ENCODE measurements around the gene ASTN1.

ASTN1 gene

GRCh38 chr1:176944606-176945005, 219.9 kb downstream of the ASTN1 start:
- Histone ChIP-seq H3K27ac (ENCODE audit: low read depth, low read length) (no peak overlapping the region), H3K4me3 (ENCODE audit: low read depth in 1 of 5, low read length in 5 of 5) (no peak overlapping the region), H3K4me1 (ENCODE audit: control insufficient read depth in 5 of 5, insufficient read depth in 5 of 5, low read length in 5 of 5) (no peaks in the 10 kb centered on the region), H3K9ac (ENCODE audit: low read length in 5 of 5) (no peak overlapping the region), H3K36me3 (ENCODE audit: control insufficient read depth in 5 of 5, insufficient read depth in 5 of 5, low read length in 5 of 5) (no peaks in the 10 kb centered on the region), H3K27me3 (ENCODE audit: control insufficient read depth in 5 of 5, insufficient read depth in 4 of 5, low read length in 5 of 5) (peaks cover 0 to 3% (median 0%) of the 10 kb centered on the region in 5 donors), H3K9me3 (ENCODE audit: control insufficient read depth in 5 of 5, low read length in 5 of 5) (no peaks in the 10 kb centered on the region)

GRCh38 chr1:176943783-176944182, 220.7 kb downstream of the ASTN1 start:
- no peak overlapping the region for H3K9ac ChIP-seq (ENCODE audit: low read length in 5 of 5)
- H3K4me3 ChIP-seq (ENCODE audit: low read depth in 1 of 5, low read length in 5 of 5), result no peak overlapping the region
- H3K27me3 ChIP-seq (ENCODE audit: control insufficient read depth in 5 of 5, insufficient read depth in 4 of 5, low read length in 5 of 5), result peaks cover 0 to 2% (median 0%) of the 10 kb centered on the region in 5 donors
- no peaks in the 10 kb centered on the region for H3K36me3 ChIP-seq (ENCODE audit: control insufficient read depth in 5 of 5, insufficient read depth in 5 of 5, low read length in 5 of 5)
- no peaks in the 10 kb centered on the region for H3K9me3 ChIP-seq (ENCODE audit: control insufficient read depth in 5 of 5, low read length in 5 of 5)
- no peaks in the 10 kb centered on the region for H3K4me1 ChIP-seq (ENCODE audit: control insufficient read depth in 5 of 5, insufficient read depth in 5 of 5, low read length in 5 of 5)
- no peak overlapping the region for H3K27ac ChIP-seq (ENCODE audit: low read depth, low read length)

GRCh38 chr1:176942346-176942745, 222.2 kb downstream of the ASTN1 start:
- Histone ChIP-seq H3K4me1 (ENCODE audit: control insufficient read depth in 5 of 5, insufficient read depth in 5 of 5, low read length in 5 of 5) (no peaks in the 10 kb centered on the region), H3K36me3 (ENCODE audit: control insufficient read depth in 5 of 5, insufficient read depth in 5 of 5, low read length in 5 of 5) (no peaks in the 10 kb centered on the region), H3K27me3 (ENCODE audit: control insufficient read depth in 5 of 5, insufficient read depth in 4 of 5, low read length in 5 of 5) (peaks cover 0 to 2% (median 0%) of the 10 kb centered on the region in 5 donors), H3K4me3 (ENCODE audit: low read depth in 1 of 5, low read length in 5 of 5) (no peak overlapping the region), H3K27ac (ENCODE audit: low read depth, low read length) (no peak overlapping the region), H3K9me3 (ENCODE audit: control insufficient read depth in 5 of 5, low read length in 5 of 5) (no peaks in the 10 kb centered on the region), H3K9ac (ENCODE audit: low read length in 5 of 5) (no peak overlapping the region)

GRCh38 chr1:176939993-176940392, 224.5 kb downstream of the ASTN1 start:
- Histone ChIP-seq H3K9me3 (ENCODE audit: control insufficient read depth in 5 of 5, low read length in 5 of 5) (no peaks in the 10 kb centered on the region), H3K9ac (ENCODE audit: low read length in 5 of 5) (no peak overlapping the region), H3K4me1 (ENCODE audit: control insufficient read depth in 5 of 5, insufficient read depth in 5 of 5, low read length in 5 of 5) (no peaks in the 10 kb centered on the region), H3K4me3 (ENCODE audit: low read depth in 1 of 5, low read length in 5 of 5) (no peak overlapping the region), H3K27me3 (ENCODE audit: control insufficient read depth in 5 of 5, insufficient read depth in 4 of 5, low read length in 5 of 5) (no peaks in the 10 kb centered on the region), H3K27ac (ENCODE audit: low read depth, low read length) (no peak overlapping the region), H3K36me3 (ENCODE audit: control insufficient read depth in 5 of 5, insufficient read depth in 5 of 5, low read length in 5 of 5) (no peaks in the 10 kb centered on the region)

GRCh38 chr1:176938375-176938774, 226.1 kb downstream of the ASTN1 start:
- no peak overlapping the region for H3K27ac ChIP-seq (ENCODE audit: low read depth, low read length)
- no peaks in the 10 kb centered on the region for H3K4me1 ChIP-seq (ENCODE audit: control insufficient read depth in 5 of 5, insufficient read depth in 5 of 5, low read length in 5 of 5)
- H3K9me3 ChIP-seq (ENCODE audit: control insufficient read depth in 5 of 5, low read length in 5 of 5), result no peaks in the 10 kb centered on the region
- H3K27me3 ChIP-seq (ENCODE audit: control insufficient read depth in 5 of 5, insufficient read depth in 4 of 5, low read length in 5 of 5), result no peaks in the 10 kb centered on the region
- H3K9ac ChIP-seq (ENCODE audit: low read length in 5 of 5), result no peak overlapping the region
- no peaks in the 10 kb centered on the region for H3K36me3 ChIP-seq (ENCODE audit: control insufficient read depth in 5 of 5, insufficient read depth in 5 of 5, low read length in 5 of 5)
- H3K4me3 ChIP-seq (ENCODE audit: low read depth in 1 of 5, low read length in 5 of 5), result no peak overlapping the region

GRCh38 chr1:176934370-176934769, 230.1 kb downstream of the ASTN1 start:
- Histone ChIP-seq H3K9me3 (ENCODE audit: control insufficient read depth in 5 of 5, low read length in 5 of 5) (no peaks in the 10 kb centered on the region), H3K27ac (ENCODE audit: low read depth, low read length) (no peak overlapping the region), H3K9ac (ENCODE audit: low read length in 5 of 5) (no peak overlapping the region), H3K27me3 (ENCODE audit: control insufficient read depth in 5 of 5, insufficient read depth in 4 of 5, low read length in 5 of 5) (no peaks in the 10 kb centered on the region), H3K4me3 (ENCODE audit: low read depth in 1 of 5, low read length in 5 of 5) (no peak overlapping the region), H3K36me3 (ENCODE audit: control insufficient read depth in 5 of 5, insufficient read depth in 5 of 5, low read length in 5 of 5) (no peaks in the 10 kb centered on the region), H3K4me1 (ENCODE audit: control insufficient read depth in 5 of 5, insufficient read depth in 5 of 5, low read length in 5 of 5) (peaks cover 0 to 8% (median 0%) of the 10 kb centered on the region in 5 donors)

GRCh38 chr1:176932114-176933104, 232.1 kb downstream of the ASTN1 start:
- Histone ChIP-seq H3K9me3 (ENCODE audit: control insufficient read depth in 5 of 5, low read length in 5 of 5) (no peaks in the 10 kb centered on the region), H3K27me3 (ENCODE audit: control insufficient read depth in 5 of 5, insufficient read depth in 4 of 5, low read length in 5 of 5) (no peaks in the 10 kb centered on the region), H3K36me3 (ENCODE audit: control insufficient read depth in 5 of 5, insufficient read depth in 5 of 5, low read length in 5 of 5) (no peaks in the 10 kb centered on the region), H3K4me3 (ENCODE audit: low read depth in 1 of 5, low read length in 5 of 5) (no peak overlapping the region), H3K4me1 (ENCODE audit: control insufficient read depth in 5 of 5, insufficient read depth in 5 of 5, low read length in 5 of 5) (peaks cover 0 to 8% (median 0%) of the 10 kb centered on the region in 5 donors), H3K9ac (ENCODE audit: low read length in 5 of 5) (no peak overlapping the region), H3K27ac (ENCODE audit: low read depth, low read length) (no peak overlapping the region)

- Histone ChIP-seq H3K36me3 (ENCODE audit: control insufficient read depth in 5 of 5, insufficient read depth in 5 of 5, low read length in 5 of 5) (no peaks in the 10 kb centered on the region), H3K9me3 (ENCODE audit: control insufficient read depth in 5 of 5, low read length in 5 of 5) (no peaks in the 10 kb centered on the region), H3K27ac (ENCODE audit: low read depth, low read length) (no peak overlapping the region), H3K9ac (ENCODE audit: low read length in 5 of 5) (no peak overlapping the region), H3K27me3 (ENCODE audit: control insufficient read depth in 5 of 5, insufficient read depth in 4 of 5, low read length in 5 of 5) (no peaks in the 10 kb centered on the region), H3K4me1 (ENCODE audit: control insufficient read depth in 5 of 5, insufficient read depth in 5 of 5, low read length in 5 of 5) (peaks cover 0 to 8% (median 0%) of the 10 kb centered on the region in 5 donors), H3K4me3 (ENCODE audit: low read depth in 1 of 5, low read length in 5 of 5) (no peak overlapping the region)
Observed at GRCh38 chr1:176931526-176931925, 233.0 kb downstream of the ASTN1 start.

GRCh38 chr1:176926330-176927086, 238.0 kb downstream of the ASTN1 start:
- no peaks in the 10 kb centered on the region for H3K36me3 ChIP-seq (ENCODE audit: control insufficient read depth in 5 of 5, insufficient read depth in 5 of 5, low read length in 5 of 5)
- no peak overlapping the region for H3K4me3 ChIP-seq (ENCODE audit: low read depth in 1 of 5, low read length in 5 of 5)
- no peaks in the 10 kb centered on the region for H3K9me3 ChIP-seq (ENCODE audit: control insufficient read depth in 5 of 5, low read length in 5 of 5)
- H3K27ac ChIP-seq (ENCODE audit: low read depth, low read length), result no peak overlapping the region
- no peak overlapping the region for H3K9ac ChIP-seq (ENCODE audit: low read length in 5 of 5)
- no peaks in the 10 kb centered on the region for H3K4me1 ChIP-seq (ENCODE audit: control insufficient read depth in 5 of 5, insufficient read depth in 5 of 5, low read length in 5 of 5)
- no peaks in the 10 kb centered on the region for H3K27me3 ChIP-seq (ENCODE audit: control insufficient read depth in 5 of 5, insufficient read depth in 4 of 5, low read length in 5 of 5)

- Histone ChIP-seq H3K27ac (ENCODE audit: low read depth, low read length) (no peak overlapping the region), H3K9ac (ENCODE audit: low read length in 5 of 5) (no peak overlapping the region), H3K9me3 (ENCODE audit: control insufficient read depth in 5 of 5, low read length in 5 of 5) (no peaks in the 10 kb centered on the region), H3K4me1 (ENCODE audit: control insufficient read depth in 5 of 5, insufficient read depth in 5 of 5, low read length in 5 of 5) (peaks cover 0 to 5% (median 3%) of the 10 kb centered on the region in 5 donors), H3K4me3 (ENCODE audit: low read depth in 1 of 5, low read length in 5 of 5) (no peak overlapping the region), H3K27me3 (ENCODE audit: control insufficient read depth in 5 of 5, insufficient read depth in 4 of 5, low read length in 5 of 5) (no peaks in the 10 kb centered on the region), H3K36me3 (ENCODE audit: control insufficient read depth in 5 of 5, insufficient read depth in 5 of 5, low read length in 5 of 5) (no peaks in the 10 kb centered on the region)
Observed at GRCh38 chr1:176925223-176925622, 239.3 kb downstream of the ASTN1 start.

Measured in subcutaneous abdominal adipose tissue (tissue), 5 donors.